HEK293 (cell line): ENCODE data around the gene EIPR1.

ENCODE experiments used
- CTCF ChIA-PET: fragments of 350-600 bp; formaldehyde crosslinking; extraction: SDS; loops from one replicate; lab custom pipeline; 2021; ENCODE audit warnings: antibody characterized with exemption; lab: Yijun Ruan, JAX
- POLR2A ChIA-PET: fragments of 300-600 bp; formaldehyde crosslinking; extraction: SDS; loops from one replicate; lab custom pipeline; 2020; ENCODE audit warnings: antibody characterized with exemption, inconsistent platforms; lab: Yijun Ruan, JAX
- H3K27ac ChIP-seq: fragments of 200-500 bp; sonication (Bioruptor generic); 2 replicates; pipeline ENCODE4 v1.5.1; 2014; ENCODE audit warnings: low read depth, low read length, control low read depth, inconsistent platforms; ENCODE audit errors: extremely low read depth
- H3K36me3 ChIP-seq, 2 experiments: fragments of 200-500 bp in 1 of 2; sonication (Bioruptor generic) in 1 of 2; 1 replicate in 1 of 2; 2 replicates in 1 of 2; pipeline ENCODE4 v1.5.1; 2014 to 2017; ENCODE audit warnings: inconsistent platforms in 2 of 2, low read length in 2 of 2; ENCODE audit not compliant: control insufficient read depth in 2 of 2, insufficient read depth in 1 of 2
- H3K4me1 ChIP-seq: fragments of 200-500 bp; sonication (Bioruptor generic); 2 replicates; pipeline ENCODE4 v1.5.1; 2014; ENCODE audit warnings: mild to moderate bottlenecking, low read length, inconsistent platforms; ENCODE audit not compliant: control insufficient read depth, insufficient read depth
- H3K4me3 ChIP-seq: 2 replicates; pipeline ENCODE4 v1.5.1; 2011; ENCODE audit warnings: low read depth, mild to moderate bottlenecking, control low read depth, low read length, moderate library complexity
- H3K9me3 ChIP-seq: fragments of 200-500 bp; sonication (Bioruptor generic); 2 replicates; pipeline ENCODE4 v1.5.1; 2014; ENCODE audit warnings: low read depth, low read length, inconsistent platforms; ENCODE audit not compliant: control insufficient read depth, insufficient read depth
- GLI2 ChIP-seq: fragments of 450-650 bp; formaldehyde crosslinking; IDR thresholded peaks from 2 replicates; pipeline ENCODE4; 2017; ENCODE audit warnings: missing biosample characterization, missing genetic modification characterization, low read depth, borderline replicate concordance
- IKZF3 ChIP-seq: fragments of 450-650 bp; IDR thresholded peaks from 2 replicates; pipeline ENCODE4 v1.5.0; 2018; ENCODE audit warnings: missing biosample characterization, mild to moderate bottlenecking, missing genetic modification characterization, moderate library complexity
- REST ChIP-seq: fragments of 450-650 bp; formaldehyde crosslinking; IDR thresholded peaks from 2 replicates; pipeline ENCODE4 v1.5.1; 2016; ENCODE audit warnings: missing biosample characterization, missing genetic modification characterization
- TRIM28 ChIP-seq: IDR thresholded peaks from 2 replicates; pipeline ENCODE4 v1.6.1; 2011; ENCODE audit warnings: low read length, control low read depth, borderline replicate concordance
- ZBTB6 ChIP-seq: fragments of 450-650 bp; formaldehyde crosslinking; IDR thresholded peaks from 2 replicates; pipeline ENCODE4 v1.5.1; 2017; ENCODE audit warnings: missing biosample characterization, missing genetic modification characterization
- ZNF114 ChIP-seq: fragments of 450-650 bp; formaldehyde crosslinking; IDR thresholded peaks from 2 replicates; pipeline ENCODE4 v1.5.0; 2017; ENCODE audit warnings: missing biosample characterization, missing genetic modification characterization
- ZNF132 ChIP-seq: fragments of 450-650 bp; formaldehyde crosslinking; IDR thresholded peaks from 2 replicates; pipeline ENCODE4 v1.5.1; 2017; ENCODE audit warnings: missing biosample characterization, missing genetic modification characterization, borderline replicate concordance
- ZNF140 ChIP-seq: fragments of 450-650 bp; formaldehyde crosslinking; IDR thresholded peaks from 2 replicates; pipeline ENCODE4 v1.5.1; 2016; ENCODE audit warnings: missing biosample characterization, missing genetic modification characterization
- ZNF157 ChIP-seq: fragments of 450-650 bp; formaldehyde crosslinking; IDR thresholded peaks from 2 replicates; pipeline ENCODE4 v1.5.1; 2016; ENCODE audit warnings: missing biosample characterization, missing genetic modification characterization
- ZNF211 ChIP-seq: fragments of 450-650 bp; formaldehyde crosslinking; IDR thresholded peaks from 2 replicates; pipeline ENCODE4 v1.5.1; 2016; ENCODE audit warnings: low read depth, missing biosample characterization, missing genetic modification characterization
- ZNF239 ChIP-seq: fragments of 450-650 bp; formaldehyde crosslinking; IDR thresholded peaks from 2 replicates; pipeline ENCODE4 v1.5.1; 2016; ENCODE audit warnings: missing biosample characterization, missing genetic modification characterization
- ZNF26 ChIP-seq: fragments of 450-650 bp; formaldehyde crosslinking; IDR thresholded peaks from 2 replicates; pipeline ENCODE4 v1.5.1; 2016; ENCODE audit warnings: missing biosample characterization, missing genetic modification characterization
- ZNF324 ChIP-seq: fragments of 450-650 bp; formaldehyde crosslinking; IDR thresholded peaks from 2 replicates; pipeline ENCODE4 v1.5.1; 2016; ENCODE audit warnings: missing biosample characterization, missing genetic modification characterization
- ZNF433 ChIP-seq: fragments of 450-650 bp; formaldehyde crosslinking; IDR thresholded peaks from 2 replicates; pipeline ENCODE4 v1.5.1; 2016; ENCODE audit warnings: missing biosample characterization, missing genetic modification characterization, low read depth
- ZNF48 ChIP-seq: fragments of 450-650 bp; formaldehyde crosslinking; IDR thresholded peaks from 2 replicates; pipeline ENCODE4 v1.5.1; 2016; ENCODE audit warnings: missing biosample characterization, missing genetic modification characterization
- ZNF488 ChIP-seq: fragments of 450-650 bp; formaldehyde crosslinking; IDR thresholded peaks from 2 replicates; pipeline ENCODE4 v1.5.1; 2016; ENCODE audit warnings: missing biosample characterization, missing genetic modification characterization
- ZNF529 ChIP-seq: fragments of 450-650 bp; formaldehyde crosslinking; IDR thresholded peaks from 2 replicates; pipeline ENCODE4 v1.5.1; 2017; ENCODE audit warnings: missing genetic modification characterization, missing biosample characterization; ENCODE audit not compliant: insufficient replicate concordance
- ZNF580 ChIP-seq: fragments of 450-650 bp; formaldehyde crosslinking; IDR thresholded peaks from 2 replicates; pipeline ENCODE4 v1.5.1; 2016; ENCODE audit warnings: missing biosample characterization, missing genetic modification characterization
- ZNF76 ChIP-seq: fragments of 450-650 bp; formaldehyde crosslinking; IDR thresholded peaks from 2 replicates; pipeline ENCODE4; 2016; ENCODE audit warnings: low read depth, missing biosample characterization, missing genetic modification characterization, borderline replicate concordance
- ZNF791 ChIP-seq: fragments of 450-650 bp; formaldehyde crosslinking; IDR thresholded peaks from 2 replicates; pipeline ENCODE4 v1.5.1; 2016; ENCODE audit warnings: missing biosample characterization, missing genetic modification characterization
- ZNF830 ChIP-seq: fragments of 450-650 bp; IDR thresholded peaks from 2 replicates; pipeline ENCODE4 v1.5.0; 2018; ENCODE audit warnings: missing biosample characterization, missing genetic modification characterization, low read depth, mild to moderate bottlenecking, moderate library complexity

Gene EIPR1

GRCh38 chr2:3179208-3179607 is 198.4 kb downstream of the EIPR1 start (continued):
- TF ChIP-seq ZNF26 (tag by site-specific recombination): no peak
- TF ChIP-seq ZNF132: no peak
- TF ChIP-seq ZNF488 (tag by site-specific recombination): no peak
- TF ChIP-seq TRIM28: no peak

- Histone ChIP-seq H3K4me3 (no peak overlapping the region), H3K36me3 (no peaks in the 10 kb centered on the region)
- POLR2A ChIA-PET: no interaction called here
- TF ChIP-seq ZNF529 (tag by site-specific recombination) (no peak), ZNF324 (tag by site-specific recombination) (no peak), ZNF76 (tag by site-specific recombination) (no peak), ZNF157 (tag by site-specific recombination) (no peak), ZNF580 (tag by site-specific recombination) (no peak), ZNF791 (no peak), ZNF140 (no peak), ZNF830 (no peak), IKZF3 (tag by site-specific recombination) (no peak), ZNF239 (tag by site-specific recombination) (no peak)
- TF ChIP-seq, all 188 proteins: peak for 0
- H3K4me1 ChIP-seq: no peaks in the 10 kb centered on the region
- H3K9me3 ChIP-seq: no peaks in the 10 kb centered on the region
- H3K27ac ChIP-seq: no peak overlapping the region
- CTCF ChIA-PET: interaction anchor here (0.7 to 0.9 kb wide), 2 partner anchors 10 to 20 kb away, joined by 3 to 4 read pairs; no protein-coding TSS in a partner anchor
Measured at GRCh38 chr2:3178578-3179031, 199.0 kb downstream of the EIPR1 start.

GRCh38 chr2:3177891-3178577 is 199.6 kb downstream of the EIPR1 start:
- Histone ChIP-seq H3K9me3 (no peaks in the 10 kb centered on the region), H3K36me3 (no peaks in the 10 kb centered on the region), H3K4me1 (no peaks in the 10 kb centered on the region), H3K4me3 (no peak overlapping the region), H3K27ac (no peak overlapping the region)
- CTCF ChIA-PET: interaction anchor here (0.6 to 0.7 kb wide), 2 partner anchors 10 to 124 kb away, joined by 3 to 4 read pairs; no protein-coding TSS in a partner anchor
- TF ChIP-seq ZBTB6 (tag by site-specific recombination): no peak
- no peak for TF ChIP-seq ZNF433 (tag by site-specific recombination)
- no peak for TF ChIP-seq ZNF114 (tag by site-specific recombination)
- no peak for TF ChIP-seq ZNF211 (tag by site-specific recombination)
- TF ChIP-seq GLI2 (tag by site-specific recombination): no peak
- no peak for TF ChIP-seq REST
- no peak for TF ChIP-seq ZNF48
- POLR2A ChIA-PET: no interaction called here
